SU-DHL-6 (cell line): Measurements from ENCODE around the gene KLHL18.
"Not testable (repeated sequence)": the region's sequence is repeated elsewhere in the genome, so short reads cannot be mapped to it uniquely, and the experiment has no call there.

Experiments
- H2AFZ ChIP-seq: fragments of 200-600 bp; sonication (generic); 2 replicates; pipeline ENCODE4 v1.6.1; 2014; ENCODE audit warnings: low read depth, mild to moderate bottlenecking, moderate library complexity, mixed read lengths, antibody characterized with exemption, low read length; ENCODE audit not compliant: severe bottlenecking
- H3F3A ChIP-seq: fragments of 200-600 bp; shearing (Covaris generic); 2 replicates; pipeline ENCODE4 v1.6.0; 2016; ENCODE audit warnings: antibody characterized with exemption, mild to moderate bottlenecking; ENCODE audit not compliant: insufficient read depth
- H3K27ac ChIP-seq: fragments of 200-600 bp; sonication (generic); 2 replicates; pipeline ENCODE4 v1.5.1; 2016; ENCODE audit warnings: low read depth, mild to moderate bottlenecking, low read length, moderate library complexity, mixed read lengths
- H3K27me3 ChIP-seq: fragments of 200-600 bp; sonication (generic), shearing (Covaris generic); 2 replicates; pipeline ENCODE4 v1.6.0; 2014; ENCODE audit warnings: mild to moderate bottlenecking, low read length
- H3K36me3 ChIP-seq: fragments of 200-600 bp; sonication (generic); 2 replicates; pipeline ENCODE4 v1.6.1; 2014; ENCODE audit warnings: mild to moderate bottlenecking, low read length, mixed read lengths
- H3K4me2 ChIP-seq: fragments of 300-600, 200-600 bp; shearing (Covaris generic), sonication (generic); 2 replicates; pipeline ENCODE4 v1.6.0; 2014; ENCODE audit warnings: low read length, low read depth, mild to moderate bottlenecking; ENCODE audit not compliant: poor library complexity, severe bottlenecking
- H3K4me3 ChIP-seq: fragments of 200-600 bp; sonication (generic); 2 replicates; pipeline ENCODE4 v1.5.1; 2014; ENCODE audit warnings: antibody characterized with exemption, low read length, mild to moderate bottlenecking, mixed read lengths; ENCODE audit not compliant: insufficient read depth, poor library complexity, severe bottlenecking
- H3K79me2 ChIP-seq: fragments of 200-600 bp; sonication (generic); 2 replicates; pipeline ENCODE4 v1.6.1; 2014; ENCODE audit warnings: mild to moderate bottlenecking, low read length, moderate library complexity; ENCODE audit not compliant: insufficient read depth
- H3K9ac ChIP-seq: fragments of 200-600 bp; sonication (generic); 2 replicates; pipeline ENCODE4 v1.7.0; 2014; ENCODE audit warnings: mild to moderate bottlenecking, low read length
- H3K9me2 ChIP-seq: fragments of 200-600 bp; sonication (generic); replicated peaks from 2 replicates; pipeline ENCODE4 v1.6.1; 2014; ENCODE audit warnings: low read length; ENCODE audit not compliant: insufficient read depth
- H3K9me3 ChIP-seq: fragments of 200-600 bp; sonication (generic); 2 replicates; pipeline ENCODE4 v1.6.1; 2014; ENCODE audit warnings: low read length, mixed read lengths; ENCODE audit not compliant: insufficient read depth
- H4K20me1 ChIP-seq: fragments of 200-600 bp; sonication (generic); 2 replicates; pipeline ENCODE4 v1.6.1; 2014; ENCODE audit warnings: low read depth, mild to moderate bottlenecking, antibody characterized with exemption, low read length, moderate library complexity, mixed read lengths
- EZH2phosphoT487 ChIP-seq: fragments of 200-600 bp; sonication (generic), shearing (Covaris generic); conservative IDR thresholded peaks from 2 replicates; pipeline ENCODE4 v1.6.1; 2018; ENCODE audit warnings: mild to moderate bottlenecking, antibody characterized with exemption, low read length, moderate library complexity, mixed read lengths
- TF ChIP-seq, protein P1 (sequence below): fragments of 200-600 bp; sonication (generic); IDR thresholded peaks from one replicate; pipeline ENCODE4 v1.5.1; 2017; ENCODE audit warnings: antibody characterized with exemption, mild to moderate bottlenecking, low read length, moderate library complexity; ENCODE audit not compliant: insufficient read depth, poor library complexity, severe bottlenecking

KLHL18 gene

DNA sequence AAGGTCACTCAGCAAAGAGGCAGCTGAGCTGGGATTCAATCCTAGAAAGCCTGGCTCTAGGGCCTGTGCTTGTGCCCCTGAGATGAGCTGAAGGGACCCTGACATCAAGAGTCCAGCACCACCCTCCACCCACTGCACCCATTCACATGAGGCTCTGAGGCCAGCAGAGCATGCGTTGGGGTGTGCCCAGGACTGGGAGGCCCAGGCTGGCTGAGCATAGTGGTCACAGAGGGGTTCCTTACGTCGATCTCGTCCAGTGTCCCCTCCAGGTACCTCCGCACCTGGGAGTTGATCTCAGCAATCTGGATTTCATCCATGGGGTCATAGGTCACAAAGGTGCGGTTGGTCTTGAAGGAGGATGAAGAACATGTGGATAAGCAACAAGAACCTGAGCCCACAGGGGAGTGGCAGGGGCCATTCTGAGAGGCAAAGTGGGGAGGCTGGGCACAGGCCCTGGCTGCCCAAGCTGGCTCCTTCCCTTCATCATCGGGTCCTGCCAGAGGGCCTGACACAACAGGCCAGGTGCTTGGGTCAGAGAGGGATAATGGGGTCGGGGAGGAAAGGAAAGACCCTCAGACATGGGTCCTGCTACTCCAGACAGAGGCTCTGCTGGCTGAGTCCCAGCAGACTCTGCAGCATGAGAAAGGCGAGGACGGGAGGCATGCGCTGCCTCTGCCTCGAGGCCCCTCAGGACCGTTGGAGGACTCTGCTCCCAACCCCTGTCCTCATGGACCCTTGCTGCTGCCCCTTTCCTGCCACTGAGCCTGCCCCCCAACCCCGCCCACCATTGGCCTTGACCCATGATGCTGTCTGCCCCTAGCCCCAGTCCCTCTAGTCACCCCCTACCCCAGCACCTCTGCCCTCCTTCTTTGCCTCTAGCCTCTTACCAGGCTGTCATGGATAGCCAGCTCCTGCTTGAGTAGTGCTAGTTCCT lies 35.3 kb upstream of the KLHL18 start:
- Histone ChIP-seq H2AFZ (no peak overlapping the region), H3K79me2 (no peaks in the 10 kb centered on the region), H3K27ac (no peak overlapping the region), H4K20me1 (no peaks in the 10 kb centered on the region), H3K9me2 (no peaks in the 10 kb centered on the region), H3F3A (no peaks in the 10 kb centered on the region), H3K9ac (no peak overlapping the region), H3K36me3 (no peaks in the 10 kb centered on the region), H3K9me3 (no peaks in the 10 kb centered on the region), H3K4me3 (no peak overlapping the region), H3K27me3 (no peaks in the 10 kb centered on the region), H3K4me2 (no peak overlapping the region)
- TF ChIP-seq, protein P1, sequence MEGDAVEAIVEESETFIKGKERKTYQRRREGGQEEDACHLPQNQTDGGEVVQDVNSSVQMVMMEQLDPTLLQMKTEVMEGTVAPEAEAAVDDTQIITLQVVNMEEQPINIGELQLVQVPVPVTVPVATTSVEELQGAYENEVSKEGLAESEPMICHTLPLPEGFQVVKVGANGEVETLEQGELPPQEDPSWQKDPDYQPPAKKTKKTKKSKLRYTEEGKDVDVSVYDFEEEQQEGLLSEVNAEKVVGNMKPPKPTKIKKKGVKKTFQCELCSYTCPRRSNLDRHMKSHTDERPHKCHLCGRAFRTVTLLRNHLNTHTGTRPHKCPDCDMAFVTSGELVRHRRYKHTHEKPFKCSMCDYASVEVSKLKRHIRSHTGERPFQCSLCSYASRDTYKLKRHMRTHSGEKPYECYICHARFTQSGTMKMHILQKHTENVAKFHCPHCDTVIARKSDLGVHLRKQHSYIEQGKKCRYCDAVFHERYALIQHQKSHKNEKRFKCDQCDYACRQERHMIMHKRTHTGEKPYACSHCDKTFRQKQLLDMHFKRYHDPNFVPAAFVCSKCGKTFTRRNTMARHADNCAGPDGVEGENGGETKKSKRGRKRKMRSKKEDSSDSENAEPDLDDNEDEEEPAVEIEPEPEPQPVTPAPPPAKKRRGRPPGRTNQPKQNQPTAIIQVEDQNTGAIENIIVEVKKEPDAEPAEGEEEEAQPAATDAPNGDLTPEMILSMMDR = no peak
- no peak for TF ChIP-seq EZH2phosphoT487

DNA sequence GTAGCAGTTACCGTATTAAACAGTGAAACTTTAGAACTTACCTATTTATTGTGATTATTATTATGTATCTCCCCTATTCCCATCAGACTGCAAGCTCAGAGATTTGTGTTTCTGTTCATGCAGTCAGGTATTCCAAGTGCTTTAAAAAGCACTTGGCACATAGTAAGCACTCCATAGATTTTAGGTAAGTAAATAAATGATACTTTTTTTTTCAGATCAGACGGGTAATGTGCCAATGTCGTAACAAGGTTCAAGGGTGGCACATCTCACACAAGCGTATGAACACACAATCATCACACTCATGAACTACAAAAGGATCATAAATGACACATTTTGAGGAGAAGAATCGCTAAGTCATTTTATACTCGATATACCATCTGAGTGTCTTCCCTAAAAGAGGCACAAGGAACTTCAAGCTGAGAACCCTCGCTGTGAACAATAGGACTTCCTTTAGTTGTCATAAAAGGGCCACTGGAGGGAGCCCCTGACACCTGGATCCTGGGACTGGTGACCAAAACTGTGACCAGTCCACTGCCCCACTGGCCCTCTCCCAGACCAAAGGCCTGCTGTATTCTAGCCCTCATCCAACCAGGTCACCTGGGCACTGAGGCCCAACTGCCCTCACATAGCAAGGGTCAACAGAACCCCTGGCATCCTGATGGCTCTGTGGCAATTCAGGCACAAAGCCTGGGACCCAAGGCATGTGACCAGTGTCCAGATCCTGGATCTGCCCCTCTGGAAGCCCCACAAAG lies 32.3 kb upstream of the KLHL18 start:
- Histone ChIP-seq H3K4me2 (no peak overlapping the region), H3K27me3 (no peaks in the 10 kb centered on the region), H4K20me1 (no peaks in the 10 kb centered on the region), H3K36me3 (no peaks in the 10 kb centered on the region), H3K79me2 (no peaks in the 10 kb centered on the region), H3K4me3 (no peak overlapping the region), H3K9ac (no peak overlapping the region), H3F3A (no peaks in the 10 kb centered on the region), H3K27ac (no peak overlapping the region), H3K9me3 (no peaks in the 10 kb centered on the region), H3K9me2 (no peaks in the 10 kb centered on the region), H2AFZ (no peak overlapping the region)
- TF ChIP-seq EZH2phosphoT487 = no peak
- TF ChIP-seq, protein P1 = peak; percentile 18

DNA sequence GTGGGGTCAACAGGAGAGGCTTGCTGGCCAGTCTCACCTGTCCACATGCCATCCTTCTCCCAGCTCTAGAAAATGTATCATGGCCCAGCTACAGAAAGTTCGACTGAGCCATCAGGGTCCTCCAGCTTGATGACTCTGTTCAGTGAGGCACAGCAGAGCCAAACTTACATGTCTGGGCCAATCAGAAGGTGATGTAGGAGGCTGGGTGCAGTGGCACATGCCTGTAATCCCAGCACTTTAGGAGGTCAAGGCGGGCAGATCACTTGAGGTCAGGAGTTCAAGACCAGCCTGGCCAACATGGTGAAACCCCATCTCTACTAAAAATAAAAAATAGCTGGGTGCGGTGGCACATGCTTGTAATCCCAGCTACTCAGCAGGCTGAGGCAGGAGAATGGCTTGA lies 31.7 kb upstream of the KLHL18 start:
- not testable (repeated sequence) for H3K4me2 ChIP-seq, H3K79me2 ChIP-seq, H3K9ac ChIP-seq, H3F3A ChIP-seq, H3K27me3 ChIP-seq, H4K20me1 ChIP-seq, H3K9me3 ChIP-seq, H3K36me3 ChIP-seq, H3K27ac ChIP-seq, H2AFZ ChIP-seq, H3K9me2 ChIP-seq, H3K4me3 ChIP-seq

DNA sequence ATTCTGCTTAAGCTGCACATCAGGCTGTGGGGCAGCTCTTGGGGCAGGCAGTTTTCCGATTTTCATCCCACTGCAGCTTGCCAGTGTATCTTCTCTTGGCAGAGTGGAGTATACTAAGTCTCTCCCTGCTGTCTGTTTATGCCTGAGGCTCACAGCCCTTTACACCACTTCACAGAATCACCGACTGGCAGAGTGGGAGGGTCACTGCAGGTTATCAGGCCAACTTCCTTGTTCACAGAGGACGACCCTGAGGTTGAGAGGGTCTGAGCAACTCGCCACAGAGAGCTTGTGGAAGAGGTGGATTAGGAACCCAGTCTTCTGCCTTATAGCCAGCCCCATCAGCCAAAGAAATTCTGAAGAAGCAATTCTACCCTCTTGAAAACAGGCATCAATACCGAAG lies 31.1 kb upstream of the KLHL18 start:
- no peaks in the 10 kb centered on the region for H3K9me3 ChIP-seq
- H3F3A ChIP-seq = no peaks in the 10 kb centered on the region
- H3K9ac ChIP-seq = no peak overlapping the region
- H4K20me1 ChIP-seq = no peaks in the 10 kb centered on the region
- H3K79me2 ChIP-seq = no peaks in the 10 kb centered on the region
- H3K9me2 ChIP-seq = no peaks in the 10 kb centered on the region
- TF ChIP-seq, protein P1 = no peak
- TF ChIP-seq EZH2phosphoT487 = no peak
- H3K27ac ChIP-seq = no peak overlapping the region
- H3K4me3 ChIP-seq = no peak overlapping the region
- no peak overlapping the region for H3K4me2 ChIP-seq
- H3K36me3 ChIP-seq = no peaks in the 10 kb centered on the region
- H2AFZ ChIP-seq = no peak overlapping the region
- no peaks in the 10 kb centered on the region for H3K27me3 ChIP-seq

DNA sequence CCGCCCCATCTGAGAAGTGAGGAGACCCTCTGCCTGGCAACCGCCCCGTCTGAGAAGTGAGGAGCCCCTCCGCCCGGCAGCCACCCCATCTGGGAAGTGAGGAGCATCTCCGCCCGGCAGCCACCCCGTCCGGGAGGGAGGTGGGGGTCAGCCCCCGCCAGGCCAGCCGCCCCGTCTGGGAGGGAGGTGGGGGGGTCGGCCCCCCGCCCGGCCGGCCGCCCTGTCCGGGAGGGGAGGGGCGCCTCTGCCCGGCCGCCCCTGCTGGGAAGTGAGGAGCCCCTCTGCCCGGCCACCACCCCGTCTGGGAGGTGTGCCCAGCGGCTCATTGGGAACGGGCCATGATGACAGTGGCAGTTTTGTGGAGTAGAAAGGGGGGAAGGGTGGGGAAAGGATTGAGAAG lies 26.4 kb upstream of the KLHL18 start:
- H3K4me2 ChIP-seq, H3K9me2 ChIP-seq, H4K20me1 ChIP-seq, H3F3A ChIP-seq, H3K9me3 ChIP-seq, H3K36me3 ChIP-seq, H3K27me3 ChIP-seq, H3K4me3 ChIP-seq, H3K9ac ChIP-seq, H2AFZ ChIP-seq, H3K27ac ChIP-seq, H3K79me2 ChIP-seq: not testable (repeated sequence)
